Activated naive CD4-positive, alpha-beta T cell treated with anti-CD3 and anti-CD28 coated beads, Interleukin-2, amount 50 U/mL, for 16 hours (primary cell): ENCODE results near the gene C10orf67.

Source experiments
- DNase-seq: peaks from one replicate; pipeline ENCODE4 v3.0.0-alpha.2; 2020

The C10orf67 gene

GRCh38 chr10:23195846-23196600, 148.6 kb downstream of the C10orf67 start:
- DNase-seq: no peak

GRCh38 chr10:23194966-23195845, 149.4 kb downstream of the C10orf67 start:
- DNase-seq: no peak

GRCh38 chr10:23194471-23194965, 150.1 kb downstream of the C10orf67 start:
- no peak for DNase-seq

GRCh38 chr10:23193435-23194074, 151.0 kb downstream of the C10orf67 start:
- no peak for DNase-seq

- no peak for DNase-seq
These were observed 151.7 kb downstream of the C10orf67 start for GRCh38 chr10:23192712-23193434.

- DNase-seq: no peak
These were observed 152.6 kb downstream of the C10orf67 start, which contains the start of gene PTF1A for GRCh38 chr10:23191764-23192711. TSS of gene PTF1A (plus strand) at chr10:23192312. CDS start at chr10:23192531, 219 bp downstream.

GRCh38 chr10:23190872-23191763, 153.5 kb downstream of the C10orf67 start:
- no peak for DNase-seq

GRCh38 chr10:23189024-23189423, 155.6 kb downstream of the C10orf67 start:
- no peak for DNase-seq

- no peak for DNase-seq
These were observed 157.4 kb downstream of the C10orf67 start for GRCh38 chr10:23187155-23187554.

GRCh38 chr10:23186697-23187096, 157.9 kb downstream of the C10orf67 start:
- DNase-seq: no peak

- DNase-seq: no peak
These were observed 158.4 kb downstream of the C10orf67 start for GRCh38 chr10:23186178-23186577.

GRCh38 chr10:23174977-23175512, 169.6 kb downstream of the C10orf67 start:
- no peak for DNase-seq

- no peak for DNase-seq
These were observed 170.3 kb downstream of the C10orf67 start for GRCh38 chr10:23174074-23174976.

- DNase-seq: no peak
These were observed 171.2 kb downstream of the C10orf67 start for GRCh38 chr10:23173214-23174073.

- DNase-seq: no peak
These were observed 172.0 kb downstream of the C10orf67 start for GRCh38 chr10:23172429-23173213.

- DNase-seq: no peak
These were observed 173.2 kb downstream of the C10orf67 start for GRCh38 chr10:23171232-23171876.
